ENCODE data around the gene CHID1. TPM values are rescaled to one million over a fixed set of nuclear protein-coding genes. Genes with fewer than 3 reads are reported as not detected.

CHID1 gene
- total RNA-seq, 4 donors from 2014 or later, result 36.0 to 55.3 (median 46.4) TPM

GRCh38 chr11:839875-840617 lies 70.6 kb downstream of the CHID1 start:
- TF ChIP-seq POLR2AphosphoS5 (IDR thresholded peaks at IDR 0.05) (no peak), CTCF (IDR thresholded peaks at IDR 0.05) (no peak), EP300 (IDR thresholded peaks at IDR 0.05) (no peak), POLR2A (IDR thresholded peaks at IDR 0.05) (no peak)
- no peaks in the 10 kb centered on the region for H3K27me3 ChIP-seq
- H3K4me1 ChIP-seq, result peaks cover 6 to 88% (median 13%) of the 10 kb centered on the region in 3 donors
- ATAC-seq, result no peak
- peak overlapping the region in 1 of 2 donors; percentile 100 for H3K4me3 ChIP-seq
- peaks cover 0 to 50% of the 10 kb centered on the region in 2 donors for H3K36me3 ChIP-seq
- peak overlapping the region in 2 of 4 donors; percentile 44 to 92 for H3K27ac ChIP-seq
- no peaks in the 10 kb centered on the region for H3K9me3 ChIP-seq
- no CpG with 5 or more reads among the region's 25 CpGs for WGBS, 2 donors (ENCODE audit: low coverage in 1 of 2)

GRCh38 chr11:839280-839623 lies 71.4 kb downstream of the CHID1 start:
- 83 to 100% methylated on average over 1 of the region's 5 CpGs for WGBS, 2 donors (ENCODE audit: low coverage in 1 of 2)
- TF ChIP-seq CTCF (IDR thresholded peaks at IDR 0.05) (no peak), POLR2A (IDR thresholded peaks at IDR 0.05) (no peak), EP300 (IDR thresholded peaks at IDR 0.05) (no peak), POLR2AphosphoS5 (IDR thresholded peaks at IDR 0.05) (no peak)
- peaks cover 6 to 88% (median 17%) of the 10 kb centered on the region in 3 donors for H3K4me1 ChIP-seq

GRCh38 chr11:838441-839279 lies 72.0 kb downstream of the CHID1 start:
- Histone ChIP-seq H3K27ac (peak overlapping the region in 2 of 4 donors; percentile 19 to 31), H3K9me3 (no peaks in the 10 kb centered on the region), H3K4me3 (no peak overlapping the region), H3K36me3 (peaks cover 0 to 50% of the 10 kb centered on the region in 2 donors), H3K27me3 (no peaks in the 10 kb centered on the region), H3K4me1 (peaks cover 6 to 88% (median 23%) of the 10 kb centered on the region in 3 donors)
- no peak for ATAC-seq
- TF ChIP-seq EP300 (IDR thresholded peaks at IDR 0.05), result no peak
- no peak for TF ChIP-seq CTCF (IDR thresholded peaks at IDR 0.05)
- no peak for TF ChIP-seq POLR2A (IDR thresholded peaks at IDR 0.05)
- TF ChIP-seq POLR2AphosphoS5 (IDR thresholded peaks at IDR 0.05), result no peak
- 0 to 45% methylated on average over 1 to 4 of the region's 17 CpGs for WGBS, 2 donors (ENCODE audit: low coverage in 1 of 2)

More at GRCh38 chr11:839280-839623, 71.4 kb downstream of the CHID1 start:
- no peaks in the 10 kb centered on the region for H3K9me3 ChIP-seq
- H3K36me3 ChIP-seq, result peaks cover 0 to 50% of the 10 kb centered on the region in 2 donors
- ATAC-seq, result no peak
- no peak overlapping the region for H3K4me3 ChIP-seq
- H3K27me3 ChIP-seq, result no peaks in the 10 kb centered on the region
- peak overlapping the region in 1 of 4 donors; percentile 31 for H3K27ac ChIP-seq

- no CpG with 5 or more reads among the region's 8 CpGs for WGBS, 2 donors (ENCODE audit: low coverage in 1 of 2)
- H3K9me3 ChIP-seq, result no peaks in the 10 kb centered on the region
- no peak overlapping the region for H3K4me3 ChIP-seq
- peaks cover 6 to 86% (median 26%) of the 10 kb centered on the region in 3 donors for H3K4me1 ChIP-seq
- no peaks in the 10 kb centered on the region for H3K27me3 ChIP-seq
- TF ChIP-seq POLR2A (IDR thresholded peaks at IDR 0.05), result no peak
- no peak for TF ChIP-seq CTCF (IDR thresholded peaks at IDR 0.05)
- TF ChIP-seq POLR2AphosphoS5 (IDR thresholded peaks at IDR 0.05), result no peak
- TF ChIP-seq EP300 (IDR thresholded peaks at IDR 0.05), result no peak
- no peak for ATAC-seq
- peaks cover 0 to 50% of the 10 kb centered on the region in 2 donors for H3K36me3 ChIP-seq
- peak overlapping the region in 1 of 4 donors; percentile 19 for H3K27ac ChIP-seq
These were observed 72.7 kb downstream of the CHID1 start for GRCh38 chr11:837990-838307.
